Activated T-cell treated with anti-CD3 and anti-CD28 coated beads, Interleukin-2, amount 50 U/mL, for 4 hours (primary cell): ENCODE results near the gene ATG4A. TPM values are rescaled to one million over a fixed set of nuclear protein-coding genes. Genes with fewer than 3 reads are reported as not detected.
A peak's percentile ranks its signal among the peaks of the same experiment; 100 is the strongest.

Source experiments
- ATAC-seq, 2 donors: fragments of 200-7000 bp; cut with Tn5 transposase; one replicate each; pipeline ENCODE4 v1.10.0; 2021
- DNase-seq: peaks from one replicate; pipeline ENCODE4 v3.0.0-alpha.2; 2020
- H3K27me3 Mint-ChIP-seq: one replicate; pipeline ENCODE4 v1.8.0; 2021; ENCODE audit warnings: low read depth, mixed read lengths
- H3K36me3 Mint-ChIP-seq: one replicate; pipeline ENCODE4 v1.8.0; 2022; ENCODE audit warnings: mixed read lengths; ENCODE audit not compliant: insufficient read depth
- H3K4me1 Mint-ChIP-seq: one replicate; pipeline ENCODE4 v1.8.0; 2021; ENCODE audit warnings: low read depth, mixed read lengths
- H3K4me3 Mint-ChIP-seq: one replicate; pipeline ENCODE4 v1.8.0; 2021; ENCODE audit warnings: mild to moderate bottlenecking, moderate library complexity, mixed read lengths
- H3K9me3 Mint-ChIP-seq: one replicate; pipeline ENCODE4 v1.8.0; 2021; ENCODE audit warnings: mixed read lengths
- total RNA-seq, 3 donors: library from RNA; stranded (reverse); gene quantifications; one replicate each; pipeline ENCODE4 v1.2.1, GENCODE V29; 2021

ATG4A gene
- total RNA-seq, 3 donors from 2014 or later: 8.2 to 12.0 (median 11.9) TPM

- Mint-ChIP-seq H3K4me3 (no peak overlapping the region), H3K9me3 (no peaks in the 10 kb centered on the region), H3K36me3 (no peaks in the 10 kb centered on the region), H3K27me3 (no peaks in the 10 kb centered on the region), H3K4me1 (peaks cover 10% of the 10 kb centered on the region)
- ATAC-seq (no peak), DNase-seq (no peak)
These were observed 901 bp upstream of the ATG4A start for GRCh38 chrX:108090491-108091263.

DNA sequence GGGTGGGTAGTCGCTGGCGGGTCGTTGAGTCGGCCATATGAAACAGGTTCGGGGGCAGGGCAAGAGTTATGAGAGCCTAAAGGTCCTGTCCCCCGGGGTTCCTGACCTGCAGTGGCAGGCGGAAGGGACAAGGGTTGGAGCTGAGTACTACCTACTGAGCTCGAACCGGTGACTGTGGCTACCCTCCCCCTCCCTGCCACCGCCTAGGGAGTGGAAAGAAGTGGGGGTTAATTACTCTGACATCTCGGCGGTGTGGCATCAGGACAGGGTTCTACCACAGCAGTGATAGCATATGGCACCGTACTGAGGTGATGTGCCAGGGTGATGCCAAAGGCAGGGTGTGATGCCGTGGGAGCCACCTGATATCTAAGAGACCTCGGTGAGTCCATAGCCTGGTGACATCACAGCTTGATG, 307 bp downstream of the ATG4A start:
- no peak overlapping the region for H3K4me3 Mint-ChIP-seq
- DNase-seq: no peak
- peak; percentile 33 to 35 for ATAC-seq
- no peaks in the 10 kb centered on the region for H3K36me3 Mint-ChIP-seq
- no peaks in the 10 kb centered on the region for H3K9me3 Mint-ChIP-seq
- no peaks in the 10 kb centered on the region for H3K27me3 Mint-ChIP-seq
- peaks cover 10% of the 10 kb centered on the region for H3K4me1 Mint-ChIP-seq

GRCh38 chrX:108097380-108097779, 5.8 kb downstream of the ATG4A start:
- Mint-ChIP-seq H3K4me3 (no peak overlapping the region), H3K9me3 (no peaks in the 10 kb centered on the region), H3K36me3 (no peaks in the 10 kb centered on the region)

DNA sequence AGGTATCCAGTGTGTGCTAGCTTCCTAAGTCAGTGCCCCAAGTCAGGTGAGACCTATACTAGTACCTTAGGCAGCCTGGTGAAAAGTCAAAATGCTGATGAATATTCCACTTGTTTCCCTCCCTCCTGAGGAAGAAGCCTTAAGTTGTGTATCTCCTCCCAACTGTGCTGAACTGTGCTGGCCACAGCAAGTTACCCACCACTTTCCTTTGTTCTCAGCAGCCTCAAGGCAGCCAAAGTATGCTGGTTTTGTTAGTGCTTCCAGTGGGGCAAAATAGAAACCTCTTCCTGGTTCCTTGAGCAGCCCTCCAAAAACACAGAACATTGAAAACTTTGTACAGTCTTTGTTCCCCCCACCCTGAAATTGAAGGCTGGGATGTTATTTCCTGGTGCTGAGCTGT, 13.9 kb downstream of the ATG4A start:
- DNase-seq (no peak), ATAC-seq (no peak)
- Mint-ChIP-seq H3K27me3 (no peaks in the 10 kb centered on the region), H3K36me3 (peaks cover 4% of the 10 kb centered on the region), H3K9me3 (no peaks in the 10 kb centered on the region), H3K4me1 (peaks cover 4% of the 10 kb centered on the region), H3K4me3 (no peak overlapping the region)

More at GRCh38 chrX:108097380-108097779, 5.8 kb downstream of the ATG4A start:
- DNase-seq (no peak), ATAC-seq (no peak)
- Mint-ChIP-seq H3K4me1 (peaks cover 6% of the 10 kb centered on the region), H3K27me3 (no peaks in the 10 kb centered on the region)

DNA sequence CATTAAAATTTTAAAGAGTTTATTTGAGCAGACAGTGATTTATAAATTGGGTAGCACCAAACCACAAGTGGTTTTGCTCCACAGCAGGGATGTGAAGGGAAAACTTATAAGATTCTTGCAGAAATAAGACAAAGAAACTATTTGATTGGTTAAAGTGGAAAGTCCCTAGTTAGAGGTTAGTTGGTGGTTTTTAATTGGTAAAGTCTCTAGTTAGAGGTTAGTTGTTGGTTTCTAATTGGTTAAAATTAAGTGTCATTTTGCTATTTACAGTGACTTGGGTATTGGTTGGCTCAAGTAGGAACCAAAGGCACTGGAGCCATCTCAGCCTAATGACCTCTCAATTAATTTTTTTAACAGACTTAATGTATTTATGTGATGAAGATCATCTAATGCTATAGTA, 23.0 kb downstream of the ATG4A start:
- Mint-ChIP-seq H3K27me3 (no peaks in the 10 kb centered on the region), H3K4me1 (peaks cover 2% of the 10 kb centered on the region), H3K9me3 (no peaks in the 10 kb centered on the region), H3K36me3 (peaks cover 2% of the 10 kb centered on the region), H3K4me3 (no peak overlapping the region)
- no peak for DNase-seq
- ATAC-seq: no peak

GRCh38 chrX:108117988-108118387, 26.4 kb downstream of the ATG4A start:
- Mint-ChIP-seq H3K4me3 (no peak overlapping the region), H3K9me3 (no peaks in the 10 kb centered on the region), H3K4me1 (peaks cover 2% of the 10 kb centered on the region), H3K36me3 (peaks cover 2% of the 10 kb centered on the region), H3K27me3 (no peaks in the 10 kb centered on the region)
- ATAC-seq (no peak), DNase-seq (no peak)

GRCh38 chrX:108121291-108121690, 29.7 kb downstream of the ATG4A start:
- H3K4me3 Mint-ChIP-seq: no peak overlapping the region
- no peaks in the 10 kb centered on the region for H3K27me3 Mint-ChIP-seq
- H3K9me3 Mint-ChIP-seq: no peaks in the 10 kb centered on the region
- ATAC-seq: no peak
- no peaks in the 10 kb centered on the region for H3K36me3 Mint-ChIP-seq
- no peaks in the 10 kb centered on the region for H3K4me1 Mint-ChIP-seq
- DNase-seq: no peak

GRCh38 chrX:108122748-108123147, 31.2 kb downstream of the ATG4A start:
- DNase-seq: no peak
- Mint-ChIP-seq H3K9me3 (no peaks in the 10 kb centered on the region), H3K36me3 (no peaks in the 10 kb centered on the region), H3K4me3 (no peak overlapping the region), H3K4me1 (no peaks in the 10 kb centered on the region), H3K27me3 (no peaks in the 10 kb centered on the region)
- no peak for ATAC-seq

DNA sequence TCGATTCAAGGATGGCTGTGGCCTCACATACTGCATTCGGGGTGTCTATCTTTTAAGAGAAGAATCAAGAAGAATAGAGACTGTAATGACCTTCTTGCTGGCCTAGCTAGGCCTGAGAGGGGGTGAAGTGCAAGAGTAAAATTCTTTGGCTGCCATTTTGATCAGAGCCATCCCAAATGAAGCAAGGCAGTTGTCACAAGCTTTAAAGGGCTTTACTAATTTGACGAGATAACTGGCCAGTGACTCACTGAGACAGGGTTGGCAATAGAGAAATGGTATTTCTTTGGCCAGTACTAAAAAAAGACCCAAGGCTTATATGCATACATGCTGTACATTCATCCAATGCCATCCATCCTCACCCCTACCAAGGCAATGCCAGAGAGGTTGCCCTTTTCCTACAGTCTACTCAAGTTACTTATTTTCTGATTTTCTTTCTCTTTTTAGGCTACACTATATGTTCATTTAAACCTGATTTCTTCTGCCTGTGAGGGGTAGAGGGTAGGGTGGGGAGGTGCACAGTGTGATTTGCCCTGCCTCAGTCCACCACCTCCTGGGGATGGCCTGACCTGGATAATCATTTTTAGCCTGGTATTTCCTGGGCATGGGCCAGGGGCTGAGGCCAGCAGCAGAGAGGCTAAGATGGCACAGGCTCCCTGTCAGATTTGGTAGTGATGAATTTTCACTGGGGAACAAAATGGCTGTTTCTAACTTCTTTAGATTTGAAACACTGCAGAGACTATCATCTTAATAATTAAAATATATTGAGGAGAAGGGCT, 32.2 kb downstream of the ATG4A start:
- Mint-ChIP-seq H3K4me1 (no peaks in the 10 kb centered on the region), H3K9me3 (no peaks in the 10 kb centered on the region), H3K4me3 (no peak overlapping the region), H3K27me3 (no peaks in the 10 kb centered on the region), H3K36me3 (peaks cover under 1% of the 10 kb centered on the region)
- DNase-seq: no peak
- ATAC-seq: no peak

GRCh38 chrX:108126661-108127060, 35.1 kb downstream of the ATG4A start:
- no peak overlapping the region for H3K4me3 Mint-ChIP-seq
- H3K27me3 Mint-ChIP-seq: no peaks in the 10 kb centered on the region
- ATAC-seq: no peak
- DNase-seq: no peak
- H3K9me3 Mint-ChIP-seq: no peaks in the 10 kb centered on the region
- no peaks in the 10 kb centered on the region for H3K4me1 Mint-ChIP-seq
- peaks cover 12% of the 10 kb centered on the region for H3K36me3 Mint-ChIP-seq

DNA sequence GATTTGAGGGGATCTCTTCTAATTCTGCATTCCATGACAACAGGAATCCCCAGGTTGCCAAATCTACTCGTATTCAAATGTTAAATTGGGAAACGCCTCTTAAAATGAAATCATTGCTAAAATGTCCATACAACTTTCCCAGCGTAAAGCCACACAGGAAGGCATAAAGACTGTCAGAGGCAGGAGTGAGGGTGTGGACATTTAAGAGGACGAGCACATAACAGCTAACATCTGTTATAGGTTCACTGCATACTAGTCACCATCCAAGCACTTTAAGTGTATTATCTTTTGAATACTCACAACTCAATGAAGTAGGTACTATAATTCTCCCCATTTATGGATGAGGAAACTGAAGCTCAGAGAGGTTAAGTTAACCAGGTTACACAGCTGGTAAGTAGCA, 35.6 kb downstream of the ATG4A start:
- no peak for DNase-seq
- no peaks in the 10 kb centered on the region for H3K4me1 Mint-ChIP-seq
- ATAC-seq: no peak
- no peaks in the 10 kb centered on the region for H3K27me3 Mint-ChIP-seq
- no peak overlapping the region for H3K4me3 Mint-ChIP-seq
- H3K36me3 Mint-ChIP-seq: peaks cover 14% of the 10 kb centered on the region
- H3K9me3 Mint-ChIP-seq: no peaks in the 10 kb centered on the region

- Mint-ChIP-seq H3K36me3 (peaks cover 21% of the 10 kb centered on the region), H3K27me3 (no peaks in the 10 kb centered on the region), H3K4me1 (no peaks in the 10 kb centered on the region), H3K4me3 (no peak overlapping the region), H3K9me3 (no peaks in the 10 kb centered on the region)
- no peak for DNase-seq
- ATAC-seq: no peak
These were observed 39.3 kb downstream of the ATG4A start for GRCh38 chrX:108130889-108131288.

DNA sequence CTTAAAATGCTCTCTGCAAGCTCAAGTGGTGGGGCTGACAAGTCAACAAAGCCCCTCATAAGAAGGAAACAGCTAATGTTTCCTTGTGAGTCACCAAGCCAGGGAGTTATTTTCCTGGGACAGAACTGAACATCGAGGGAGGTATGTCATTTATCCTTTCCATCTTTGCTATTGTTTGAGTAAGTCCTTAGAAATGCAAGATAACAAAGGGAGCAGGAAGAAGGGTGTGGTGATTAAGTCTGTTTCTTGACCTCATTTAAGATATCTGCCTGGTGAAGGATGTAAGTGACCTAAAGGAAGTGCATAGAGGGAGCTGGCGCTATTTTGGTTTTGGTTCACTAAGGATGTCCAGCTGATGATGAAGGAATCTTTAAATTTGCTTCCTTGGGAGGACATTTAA, 39.9 kb downstream of the ATG4A start:
- no peak for ATAC-seq
- Mint-ChIP-seq H3K27me3 (no peaks in the 10 kb centered on the region), H3K36me3 (peaks cover 21% of the 10 kb centered on the region), H3K4me1 (no peaks in the 10 kb centered on the region), H3K9me3 (no peaks in the 10 kb centered on the region), H3K4me3 (no peak overlapping the region)
- no peak for DNase-seq

DNA sequence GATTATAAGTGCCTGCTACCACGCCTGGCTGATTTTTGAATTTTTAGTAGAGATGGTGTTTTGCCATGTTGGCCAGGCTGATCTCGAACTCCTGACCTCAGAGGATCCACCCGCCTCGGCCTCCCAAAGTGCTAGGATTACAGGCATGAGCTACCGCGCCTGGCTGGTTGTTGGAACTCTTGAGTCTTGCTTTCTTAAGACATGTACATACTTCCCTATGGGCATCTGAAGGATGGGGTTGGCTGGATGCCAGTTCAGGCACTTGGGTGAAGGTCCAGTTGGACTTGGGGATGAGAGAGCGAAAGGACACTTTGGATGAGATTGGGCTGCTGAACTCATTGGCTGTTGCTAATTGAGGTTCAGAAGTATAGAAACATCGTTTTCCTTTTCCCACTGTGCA, 40.5 kb downstream of the ATG4A start:
- H3K36me3 Mint-ChIP-seq: peaks cover 25% of the 10 kb centered on the region
- DNase-seq (no peak), ATAC-seq (no peak)
- H3K4me1 Mint-ChIP-seq: no peaks in the 10 kb centered on the region
- no peak overlapping the region for H3K4me3 Mint-ChIP-seq
- H3K27me3 Mint-ChIP-seq: no peaks in the 10 kb centered on the region
- no peaks in the 10 kb centered on the region for H3K9me3 Mint-ChIP-seq

DNA sequence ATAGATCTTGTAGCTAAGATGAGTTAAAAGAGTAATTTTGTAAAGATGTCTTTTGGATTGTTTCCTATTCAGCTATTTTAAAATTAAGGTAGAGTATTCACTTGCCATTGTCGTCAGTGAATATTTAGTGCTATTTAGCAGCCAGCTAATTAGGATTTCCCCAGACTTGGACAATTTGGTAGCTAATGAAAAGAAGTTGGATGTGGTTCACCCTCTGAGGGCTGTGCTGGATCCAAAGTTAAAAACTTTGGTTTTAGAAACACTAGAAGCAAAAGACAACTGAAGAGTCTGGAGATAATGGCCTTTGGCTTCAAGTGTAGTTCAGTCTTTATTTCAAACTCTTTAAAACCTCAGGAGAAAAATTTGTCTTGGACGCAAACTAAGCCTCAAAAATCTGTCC, 41.3 kb downstream of the ATG4A start:
- no peak for DNase-seq
- H3K36me3 Mint-ChIP-seq: peaks cover 31% of the 10 kb centered on the region
- no peaks in the 10 kb centered on the region for H3K4me1 Mint-ChIP-seq
- no peak for ATAC-seq
- H3K4me3 Mint-ChIP-seq: no peak overlapping the region
- no peaks in the 10 kb centered on the region for H3K27me3 Mint-ChIP-seq
- H3K9me3 Mint-ChIP-seq: no peaks in the 10 kb centered on the region
